ELR (cell line): ENCODE measurements around the gene EHHADH.

Experiments
- DNase-seq: peaks from one replicate; pipeline ENCODE4 v3.0.0-alpha.2; 2015; ENCODE audit warnings: low read depth

Gene EHHADH

GRCh38 chr3:185195652-185196051 is 58.2 kb downstream of the EHHADH start:
- no peak for DNase-seq

GRCh38 chr3:185188816-185189215 is 65.0 kb downstream of the EHHADH start:
- no peak for DNase-seq

GRCh38 chr3:185187391-185187790 is 66.5 kb downstream of the EHHADH start:
- DNase-seq = no peak

- DNase-seq = peak; percentile 56
Observed at GRCh38 chr3:185176750-185177359, 77.0 kb downstream of the EHHADH start.

- DNase-seq = no peak
Observed at GRCh38 chr3:185175370-185175987, 78.4 kb downstream of the EHHADH start.

- DNase-seq = no peak
Observed at GRCh38 chr3:185172086-185173049, 81.5 kb downstream of the EHHADH start.

- no peak for DNase-seq
Observed at GRCh38 chr3:185164428-185165217, 89.2 kb downstream of the EHHADH start.

GRCh38 chr3:185162634-185163033 is 91.2 kb downstream of the EHHADH start:
- DNase-seq = no peak

GRCh38 chr3:185161761-185162160 is 92.1 kb downstream of the EHHADH start:
- no peak for DNase-seq

- no peak for DNase-seq
Observed at GRCh38 chr3:185157347-185157746, 96.5 kb downstream of the EHHADH start.

- no peak for DNase-seq
Observed at GRCh38 chr3:185155678-185156077, 98.2 kb downstream of the EHHADH start.

GRCh38 chr3:185153861-185154629 is 99.8 kb downstream of the EHHADH start:
- no peak for DNase-seq

- DNase-seq = no peak
Observed at GRCh38 chr3:185153171-185153771, 100.6 kb downstream of the EHHADH start.

- DNase-seq = peak; percentile 51
Observed at GRCh38 chr3:185152410-185153170, 101.3 kb downstream of the EHHADH start, which contains the start of gene C3orf70. C3orf70 (minus strand) TSS chr3:185153060; CDS start chr3:185152823, 237 bp downstream.

GRCh38 chr3:185151964-185152409 is 101.9 kb downstream of the EHHADH start:
- DNase-seq = no peak

- no peak for DNase-seq
Observed at GRCh38 chr3:185151101-185151963, 102.5 kb downstream of the EHHADH start.

- DNase-seq = no peak
Observed at GRCh38 chr3:185150561-185150960, 103.3 kb downstream of the EHHADH start.

- DNase-seq = no peak
Observed at GRCh38 chr3:185149591-185149990, 104.3 kb downstream of the EHHADH start.

- DNase-seq = no peak
Observed at GRCh38 chr3:185145511-185145910, 108.3 kb downstream of the EHHADH start.
